Neuronal stem cell (in vitro differentiated cells): ENCODE results near the gene LZIC. TPM values are rescaled to one million over a fixed set of nuclear protein-coding genes. Genes with fewer than 3 reads are reported as not detected.

Source experiments
- DNase-seq: peaks from one replicate; pipeline ENCODE4 v3.0.0-alpha.2; 2013; ENCODE audit warnings: low spot score
- H2AFZ ChIP-seq: one replicate; pipeline ENCODE4 v1.6.1; 2013; ENCODE audit warnings: mild to moderate bottlenecking, low read length, inconsistent platforms
- H2AK5ac ChIP-seq: 2 replicates; pipeline ENCODE4 v1.6.1; 2013; ENCODE audit warnings: low read depth, mild to moderate bottlenecking, inconsistent platforms, low read length, moderate library complexity, mixed read lengths
- H2BK120ac ChIP-seq: 2 replicates; pipeline ENCODE4 v1.6.1; 2013; ENCODE audit warnings: low read depth, mild to moderate bottlenecking, inconsistent platforms, low read length, moderate library complexity, mixed read lengths
- H2BK12ac ChIP-seq: one replicate; pipeline ENCODE4 v1.6.1; 2013; ENCODE audit warnings: low read length, inconsistent platforms
- H2BK15ac ChIP-seq: 2 replicates; pipeline ENCODE4 v1.6.1; 2013; ENCODE audit warnings: mild to moderate bottlenecking, low read length, inconsistent platforms, mixed read lengths
- H2BK5ac ChIP-seq: one replicate; pipeline ENCODE4 v1.6.1; 2013; ENCODE audit warnings: inconsistent platforms, mild to moderate bottlenecking, low read length, moderate library complexity
- H3K14ac ChIP-seq: one replicate; pipeline ENCODE4 v1.6.1; 2013; ENCODE audit warnings: low read length, inconsistent platforms
- H3K18ac ChIP-seq: 2 replicates; pipeline ENCODE4 v1.6.1; 2013; ENCODE audit warnings: low read length, inconsistent platforms
- H3K23ac ChIP-seq: 2 replicates; pipeline ENCODE4 v1.6.1; 2013; ENCODE audit warnings: low read depth, mild to moderate bottlenecking, mixed read lengths, low read length, inconsistent platforms; ENCODE audit not compliant: poor library complexity
- H3K27ac ChIP-seq: replicated peaks from 3 replicates; pipeline ENCODE4 v1.5.1; 2013; ENCODE audit warnings: low read length, inconsistent platforms
- H3K27me3 ChIP-seq, 3 experiments: 2 replicates each; pipeline ENCODE4 v1.6.1; 2013; ENCODE audit warnings: low read length in 3 of 3, mild to moderate bottlenecking in 2 of 3, inconsistent platforms in 1 of 3, low read depth in 1 of 3, mixed read lengths in 1 of 3, moderate library complexity in 1 of 3; ENCODE audit not compliant: control insufficient read depth in 3 of 3, insufficient read depth in 3 of 3
- H3K36me3 ChIP-seq, 2 donors: replicated peaks in 1 of 2; 2 replicates each; pipeline ENCODE4 v1.6.1; 2013; ENCODE audit warnings: low read length in 2 of 2; ENCODE audit not compliant: control insufficient read depth in 2 of 2, insufficient read depth in 2 of 2
- H3K4ac ChIP-seq: 2 replicates; pipeline ENCODE4 v1.6.1; 2013; ENCODE audit warnings: inconsistent platforms, mild to moderate bottlenecking, low read length, moderate library complexity
- H3K4me1 ChIP-seq, 2 donors: 1 replicate in 1 of 2; 2 replicates in 1 of 2; pipeline ENCODE4 v1.6.1; 2013; ENCODE audit warnings: low read length in 2 of 2, low read depth in 1 of 2; ENCODE audit not compliant: control insufficient read depth in 2 of 2, insufficient read depth in 1 of 2
- H3K4me2 ChIP-seq: one replicate; pipeline ENCODE4 v1.6.1; 2013; ENCODE audit warnings: mild to moderate bottlenecking, low read length, inconsistent platforms; ENCODE audit not compliant: insufficient read depth, poor library complexity, severe bottlenecking
- H3K4me3 ChIP-seq, 2 donors: 2 replicates each; pipeline ENCODE4 v1.5.1; 2013; ENCODE audit warnings: low read length in 2 of 2, mild to moderate bottlenecking in 2 of 2, inconsistent platforms in 1 of 2, moderate library complexity in 1 of 2
- H3K79me1 ChIP-seq: one replicate; pipeline ENCODE4 v1.6.1; 2013; ENCODE audit warnings: low read depth, mild to moderate bottlenecking, inconsistent platforms, low read length, moderate library complexity
- H3K9ac ChIP-seq: one replicate; pipeline ENCODE4 v1.6.1; 2013; ENCODE audit warnings: mild to moderate bottlenecking, low read depth, low read length, inconsistent platforms; ENCODE audit not compliant: poor library complexity
- H3K9me3 ChIP-seq, 2 donors: replicated peaks in 1 of 2; 2 replicates each; pipeline versions ENCODE3 to v1.6.1; 2013; ENCODE audit warnings: low read length in 2 of 2, mild to moderate bottlenecking in 2 of 2, inconsistent platforms in 1 of 2, low read depth in 1 of 2, mixed read lengths in 1 of 2, moderate library complexity in 1 of 2; ENCODE audit not compliant: control insufficient read depth in 2 of 2, insufficient read depth in 1 of 2
- H4K8ac ChIP-seq: one replicate; pipeline ENCODE4 v1.6.1; 2013; ENCODE audit warnings: low read depth, mild to moderate bottlenecking, inconsistent platforms, low read length, moderate library complexity
- H4K91ac ChIP-seq: one replicate; pipeline ENCODE4 v1.6.1; 2013; ENCODE audit warnings: low read length, low read depth, mild to moderate bottlenecking, inconsistent platforms; ENCODE audit not compliant: poor library complexity
- WGBS, 2 donors: extraction: QIAGEN DNeasy Blood & Tissue Kit; methylation state at CpG; one replicate each; pipeline ENCODE4 v1.1.7; 2013; ENCODE audit warnings: missing lambda C conversion rate in 2 of 2, mixed read lengths in 1 of 2; ENCODE audit not compliant: insufficient read length in 2 of 2, insufficient replicate concordance in 1 of 2; ENCODE audit errors: extremely low coverage in 2 of 2; 5-methylcytosine and 5-hydroxymethylcytosine counted together
- polyA plus RNA-seq, 2 experiments: library from polyadenylated mRNA; stranded (reverse); fragments of 200-250 nt; gene quantifications; one replicate each; pipeline ENCODE4 v1.2.3, GENCODE V29; 2013

The LZIC gene
- polyA plus RNA-seq (2013, experiment 1 of 2), result 36.6 TPM
- 38.1 TPM for polyA plus RNA-seq (2013, experiment 2 of 2)

DNA sequence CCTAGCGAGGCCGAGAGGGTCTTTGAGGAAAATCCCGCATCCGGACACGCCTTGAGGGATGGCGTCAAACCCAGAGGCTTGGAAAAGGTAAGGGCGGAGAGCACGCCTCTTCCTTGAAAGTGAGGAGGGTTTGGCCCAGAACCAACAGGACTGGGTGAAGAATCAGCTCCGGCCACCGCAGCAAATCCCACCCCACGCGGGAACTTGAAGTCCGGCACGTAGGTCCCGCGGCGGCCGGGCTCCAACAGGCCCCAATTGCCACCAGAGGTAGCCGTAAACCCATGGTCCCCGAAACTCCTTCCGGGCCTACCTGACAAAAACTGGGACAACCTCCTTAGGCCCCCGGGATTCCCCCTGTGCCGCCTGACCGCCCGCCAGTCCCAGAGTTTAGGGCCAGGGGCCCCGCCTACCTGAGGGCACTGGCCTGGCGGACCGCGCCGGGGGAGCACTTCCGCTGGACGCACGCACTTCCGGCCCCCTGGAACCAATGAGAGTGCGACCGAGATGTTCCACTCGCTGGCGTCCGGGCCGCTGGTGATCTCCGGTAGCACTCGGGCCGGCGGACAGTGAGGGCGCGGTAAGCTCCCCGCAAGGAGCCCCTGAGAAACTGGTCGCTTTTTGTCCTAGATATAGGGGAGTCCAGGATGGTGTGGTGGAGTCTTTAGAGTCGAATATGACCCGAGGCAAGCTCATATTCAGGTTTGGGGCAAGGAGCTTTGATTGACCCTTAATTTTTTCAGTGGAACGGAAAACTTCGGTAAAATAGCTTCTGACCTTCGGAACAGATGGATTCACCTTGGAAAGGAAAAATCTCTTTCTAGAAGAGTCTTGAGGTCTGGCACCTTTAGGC is at the start of gene LZIC, which contains the start of gene NMNAT1:
Gene LZIC (minus strand): TSS at position 453 of the 850 bp plus-strand sequence. CDS start 6,772 bp downstream, outside the sequence.
Gene NMNAT1 (plus strand): TSS at position 537 of the 850 bp plus-strand sequence. CDS start 28,599 bp downstream, outside the sequence.
- WGBS, 2 donors, result no CpG with 5 or more reads among the region's 53 CpGs
- Histone ChIP-seq H3K23ac (peak within 1 kb of the TSS; percentile 93), H2BK15ac (no peak within 1 kb of the TSS), H3K9me3 (no peaks in the 10 kb centered on the region), H3K4me2 (peak within 1 kb of the TSS; percentile 71), H3K27me3 (no peaks in the 10 kb centered on the region), H3K9ac (peak within 1 kb of the TSS; percentile 75), H2BK120ac (no peak within 1 kb of the TSS), H3K79me1 (no peaks in the 10 kb centered on the region), H3K18ac (peak within 1 kb of the TSS; percentile 15), H3K4me1 (no peaks in the 10 kb centered on the region), H3K4me3 (peak within 1 kb of the TSS; percentile 89), H3K4ac (no peak within 1 kb of the TSS), H2AFZ (peak within 1 kb of the TSS; percentile 89), H4K91ac (no peak within 1 kb of the TSS), H2BK12ac (no peak within 1 kb of the TSS), H3K27ac (peak within 1 kb of the TSS; percentile 69), H4K8ac (no peak within 1 kb of the TSS), H3K36me3 (peaks cover 0 to 21% of the 10 kb centered on the region in 2 donors), H2AK5ac (no peak within 1 kb of the TSS), H2BK5ac (no peak within 1 kb of the TSS), H3K14ac (no peak within 1 kb of the TSS)
- DNase-seq, result peak; percentile 88

DNA sequence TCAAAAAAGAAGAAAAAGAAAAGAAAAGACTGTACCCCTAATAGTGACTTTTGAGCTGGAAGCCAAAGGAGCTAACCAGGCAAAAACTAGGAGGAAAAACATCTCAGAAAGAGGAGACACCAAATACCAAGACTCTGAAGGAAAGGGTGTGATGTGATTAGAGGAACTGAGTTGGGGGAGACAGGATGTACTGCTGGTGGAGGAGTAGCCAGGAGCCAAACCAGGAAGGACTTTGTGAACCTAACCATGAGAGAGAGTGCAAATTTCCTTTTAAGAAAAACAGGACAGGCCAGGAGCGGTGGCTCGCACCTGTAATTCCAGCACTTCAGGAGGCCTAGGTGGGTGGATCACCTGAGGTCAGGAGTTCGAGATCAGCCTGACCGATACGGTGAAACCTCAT is 49.7 kb upstream of the LZIC start:
- Histone ChIP-seq H2BK120ac (no peak overlapping the region), H3K4me3 (no peak overlapping the region), H2BK5ac (no peak overlapping the region), H4K8ac (no peak overlapping the region), H3K27me3 (peaks cover 9 to 19% (median 17%) of the 10 kb centered on the region in 3 experiments), H3K27ac (no peak overlapping the region), H2BK12ac (no peak overlapping the region), H3K79me1 (no peaks in the 10 kb centered on the region), H3K9ac (no peak overlapping the region), H3K4me1 (no peaks in the 10 kb centered on the region), H4K91ac (no peak overlapping the region), H2AFZ (no peak overlapping the region), H3K23ac (no peak overlapping the region), H2BK15ac (no peak overlapping the region), H3K18ac (no peak overlapping the region), H3K9me3 (no peaks in the 10 kb centered on the region), H3K4ac (no peak overlapping the region), H3K14ac (no peak overlapping the region), H2AK5ac (no peak overlapping the region), H3K36me3 (no peaks in the 10 kb centered on the region), H3K4me2 (no peak overlapping the region)
- WGBS, 2 donors, result no CpG with 5 or more reads among the region's 5 CpGs
- DNase-seq, result no peak

GRCh38 chr1:9990944-9991343 is 47.8 kb upstream of the LZIC start:
- no peak overlapping the region for H3K18ac ChIP-seq
- H3K27ac ChIP-seq, result no peak overlapping the region
- DNase-seq, result no peak
- no peak overlapping the region for H3K4ac ChIP-seq
- H2BK15ac ChIP-seq, result no peak overlapping the region
- H3K9ac ChIP-seq, result no peak overlapping the region
- no peak overlapping the region for H3K14ac ChIP-seq
- no peak overlapping the region for H3K4me3 ChIP-seq
- no peak overlapping the region for H3K4me2 ChIP-seq
- no peaks in the 10 kb centered on the region for H3K36me3 ChIP-seq
- no peaks in the 10 kb centered on the region for H3K79me1 ChIP-seq
- no peak overlapping the region for H2AFZ ChIP-seq
- no peaks in the 10 kb centered on the region for H3K9me3 ChIP-seq
- H2BK12ac ChIP-seq, result no peak overlapping the region
- H3K23ac ChIP-seq, result no peak overlapping the region
- no peak overlapping the region for H2AK5ac ChIP-seq
- no peaks in the 10 kb centered on the region for H3K4me1 ChIP-seq
- no peak overlapping the region for H4K8ac ChIP-seq
- no peak overlapping the region for H4K91ac ChIP-seq
- peaks cover 0 to 3% (median 0%) of the 10 kb centered on the region in 3 experiments for H3K27me3 ChIP-seq
- WGBS, 2 donors, result no CpG with 5 or more reads among the region's 2 CpGs
- H2BK120ac ChIP-seq, result no peak overlapping the region
- H2BK5ac ChIP-seq, result no peak overlapping the region

GRCh38 chr1:9989773-9990172 is 46.6 kb upstream of the LZIC start:
- Histone ChIP-seq H3K4ac (no peak overlapping the region), H2AFZ (no peak overlapping the region), H2BK120ac (no peak overlapping the region), H3K4me2 (no peak overlapping the region), H2AK5ac (no peak overlapping the region), H4K8ac (no peak overlapping the region), H3K36me3 (no peaks in the 10 kb centered on the region), H3K9ac (no peak overlapping the region), H3K4me3 (no peak overlapping the region), H3K9me3 (no peaks in the 10 kb centered on the region), H3K23ac (no peak overlapping the region), H3K4me1 (no peaks in the 10 kb centered on the region), H3K27me3 (no peaks in the 10 kb centered on the region), H3K18ac (no peak overlapping the region), H2BK5ac (no peak overlapping the region), H3K27ac (no peak overlapping the region), H3K79me1 (no peaks in the 10 kb centered on the region), H4K91ac (no peak overlapping the region), H2BK15ac (no peak overlapping the region), H2BK12ac (no peak overlapping the region), H3K14ac (no peak overlapping the region)
- no CpG with 5 or more reads among the region's 5 CpGs for WGBS, 2 donors
- no peak for DNase-seq
